Heart left ventricle (tissue), 16 donors: ENCODE results near the gene AKT1. TPM values are rescaled to one million over a fixed set of nuclear protein-coding genes. Genes with fewer than 3 reads are reported as not detected.
A peak's percentile ranks its signal among the peaks of the same experiment; 100 is the strongest.

Experiments used
- ATAC-seq, 4 donors: fragments of 200-7000 bp; cut with Tn5 transposase; one replicate each; pipeline ENCODE4 v1.9.1; 2020 to 2022; ENCODE audit warnings: moderate library complexity in 4 of 4, mild to moderate bottlenecking in 3 of 4, moderate number of reproducible peaks in 1 of 4
- DNase-seq, 5 donors: peaks; one replicate each; pipeline ENCODE4 v3.0.0-alpha.2; 2020
- H3K27ac ChIP-seq, 12 donors: fragments of 200-600 bp; sonication (generic) in 4 of 12; one replicate each; pipeline versions ENCODE4 v1.5.0 to v1.8.0; 2016 to 2022; ENCODE audit warnings: mild to moderate bottlenecking in 2 of 12
- H3K27me3 ChIP-seq, 9 donors: fragments of 200-600 bp; sonication (generic) in 2 of 9; one replicate each; pipeline versions ENCODE4 v1.5.1 to v1.8.0; 2016 to 2022; ENCODE audit warnings: mild to moderate bottlenecking in 3 of 9
- H3K36me3 ChIP-seq, 9 donors: fragments of 200-600 bp; sonication (generic) in 2 of 9; one replicate each; pipeline versions ENCODE4 v1.5.0 to v1.8.0; 2018 to 2022; ENCODE audit warnings: mild to moderate bottlenecking in 2 of 9
- H3K4me1 ChIP-seq, 12 donors: fragments of 200-600 bp; sonication (generic) in 4 of 12; one replicate each; pipeline versions ENCODE4 v1.5.0 to v1.8.0; 2016 to 2022; ENCODE audit warnings: mild to moderate bottlenecking in 3 of 12
- H3K4me3 ChIP-seq, 12 donors: fragments of 200-600 bp; sonication (generic) in 4 of 12; one replicate each; pipeline versions ENCODE4 v1.5.0 to v1.8.0; 2017 to 2022; ENCODE audit warnings: mild to moderate bottlenecking in 9 of 12, moderate library complexity in 4 of 12
- H3K9me3 ChIP-seq, 12 donors: fragments of 200-600 bp; sonication (generic) in 4 of 12; one replicate each; pipeline versions ENCODE4 v1.5.0 to v1.8.0; 2016 to 2022; ENCODE audit warnings: mild to moderate bottlenecking in 1 of 12
- CTCF ChIP-seq, 12 donors: fragments of 200-600 bp; sonication (generic) in 4 of 12; IDR thresholded peaks; one replicate each; pipeline versions ENCODE4 v1.5.0 to v1.8.0; 2018 to 2022; ENCODE audit warnings: antibody characterized with exemption in 12 of 12, mild to moderate bottlenecking in 5 of 12
- POLR2A ChIP-seq, 2 donors: fragments of 450-650 bp; IDR thresholded peaks; one replicate each; pipeline ENCODE4 v1.6.1; 2017; ENCODE audit warnings: antibody characterized with exemption in 2 of 2, mild to moderate bottlenecking in 2 of 2, moderate library complexity in 2 of 2
- WGBS, 4 donors: extraction: QIAGEN DNeasy Blood & Tissue Kit in 2 of 4; methylation state at CpG; one replicate each; pipeline versions ENCODE4 v1.1.5 to v1.1.7; 2013 to 2018; 5-methylcytosine and 5-hydroxymethylcytosine counted together
- intact Hi-C, 10 donors: fragments of 100-400 bp; cut with DNase I; formaldehyde crosslinking; loops; one replicate each; pipeline versions ENCODE4 v1.11.1 to v1.14.2; 2022
- polyA plus RNA-seq, 2 donors: library from polyadenylated mRNA; stranded (reverse); fragments of 200-250 nt; gene quantifications; one replicate each; pipeline ENCODE4 v1.2.3, GENCODE V29; 2013
- total RNA-seq, 9 donors: library from RNA; depleted of rRNA in 2 of 9; stranded (reverse); fragments of >200 nt in 2 of 9; fragmentation: NEBNext Ultra II Directional in 3 of 9; extraction: Animal tissue kit (Norgen Biotek cat#: 25700) in 3 of 9; gene quantifications; one replicate each; pipeline versions ENCODE4 v1.1.0 to v1.2.4, GENCODE V29; 2016 to 2023
- donor health status: ischemic (EF 13 %, LVEDD 7.1; RV severe dilation, severe dysfunction).
- donor health status: healthy with polysubstance abuse.
- donor health status: DM: no; HTN: yes; CAD: no.
- donor health status: DM: no; HTN: no; CAD: no.
- donor health status: ischemic (EF 25% LVEDD 6.9; RV normal size, moderate dysfunction).
- donor health status: ischemic (EF 25% LVEDD 5.7; RV mildly dilated, moderate dysfunction).
- donor health status: healthy.
- donor health status: DM: yes; HTN: yes; CAD: no.
- donor health status: ischemic (EF 35%, LVEDD 5.7; RV mildly dilated, moderate dysfunction).
- donor health status: nonischemic (EF 11% LVEDD 7.7; RV severe dilation, severe dysfunction).
- donor health status: DM: yes; HTN: yes; CAD: no.
- donor health status: PGD.
- donor health status: ischemic (EF 29% LVEDD 5.4; RV normal size, mild dysfunction).
- donor health status: nonischemic (EF 23%, LVEDD 6.1; RV moderate dilation, normal function).

AKT1 gene
- total and polyA plus RNA-seq, 11 donors = 108 to 173 (median 135) TPM

- Histone ChIP-seq H3K27ac (peak overlapping the region in 4 of 12 donors; percentile 85 to 91 (median 89)), H3K4me1 (peaks cover 0 to 30% (median 24%) of the 10 kb centered on the region in 12 donors), H3K27me3 (no peaks in the 10 kb centered on the region), H3K36me3 (peaks cover 0 to 43% (median 36%) of the 10 kb centered on the region in 9 donors), H3K4me3 (peak overlapping the region in 11 of 12 donors; percentile 68 to 99 (median 86)), H3K9me3 (no peaks in the 10 kb centered on the region)
- DNase-seq = peak in 1 of 5 donors; percentile 19
- intact Hi-C loops = loop anchor here in 1 of 10 donors (5.0 kb wide), 1 partner anchor 38 kb away; no protein-coding TSS in a partner anchor
- ATAC-seq = no peak
- WGBS, 4 donors = 42 to 65% (median 60%) methylated on average over 12 to 13 of the region's 13 CpGs
- TF ChIP-seq CTCF (IDR thresholded peaks at IDR 0.05) (no peak), POLR2A (IDR thresholded peaks at IDR 0.05) (no peak)
Observed at GRCh38 chr14:104754213-104754851, 41.2 kb downstream of the AKT1 start.

GRCh38 chr14:104753528-104754212 is 41.9 kb downstream of the AKT1 start:
- DNase-seq (no peak), ATAC-seq (peak in 2 of 4 donors; percentile 0)
- intact Hi-C loops = loop anchor here in 1 of 10 donors (5.0 kb wide), 1 partner anchor 39 kb away; no protein-coding TSS in a partner anchor
- 2 to 11% (median 5%) methylated on average over 8 to 30 of the region's 30 CpGs for WGBS, 4 donors
- no peaks in the 10 kb centered on the region for H3K27me3 ChIP-seq
- H3K9me3 ChIP-seq = no peaks in the 10 kb centered on the region
- peak overlapping the region; percentile 68 to 100 (median 87) for H3K4me3 ChIP-seq
- TF ChIP-seq CTCF (IDR thresholded peaks at IDR 0.05) = no peak
- TF ChIP-seq POLR2A (IDR thresholded peaks at IDR 0.05) = no peak
- H3K4me1 ChIP-seq = peaks cover 0 to 33% (median 24%) of the 10 kb centered on the region in 12 donors
- H3K27ac ChIP-seq = peak overlapping the region in 11 of 12 donors; percentile 58 to 95 (median 88)
- H3K36me3 ChIP-seq = peaks cover 0 to 36% (median 29%) of the 10 kb centered on the region in 9 donors

GRCh38 chr14:104752735-104753527 is 42.6 kb downstream of the AKT1 start, which contains the start of gene SIVA1:
TSS of gene SIVA1 (plus strand) at chr14:104753147. CDS start at chr14:104753202, 55 bp downstream.
- Histone ChIP-seq H3K36me3 (peaks cover 0 to 29% (median 26%) of the 10 kb centered on the region in 9 donors), H3K9me3 (no peaks in the 10 kb centered on the region), H3K27ac (peak within 1 kb of the TSS in 11 of 12 donors; percentile 58 to 95 (median 88)), H3K27me3 (no peaks in the 10 kb centered on the region), H3K4me1 (peaks cover 0 to 34% (median 24%) of the 10 kb centered on the region in 12 donors), H3K4me3 (peak within 1 kb of the TSS; percentile 68 to 100 (median 87))
- intact Hi-C loops = loop anchor here in 2 of 10 donors (1.0 to 5.0 kb wide), 2 partner anchors 31 to 39 kb away; no protein-coding TSS in a partner anchor
- TF ChIP-seq POLR2A (IDR thresholded peaks at IDR 0.05) (peak; percentile 81 to 92), CTCF (IDR thresholded peaks at IDR 0.05) (no peak)
- 0 to 1% (median 1%) methylated on average over 66 to 95 of the region's 95 CpGs for WGBS, 4 donors
- DNase-seq (peak; percentile 100), ATAC-seq (peak; percentile 95 to 97 (median 95))
